OCI-LY7 (cell line): ENCODE data around the gene SYPL1. TPM values are rescaled to one million over a fixed set of nuclear protein-coding genes. Genes with fewer than 3 reads are reported as not detected.

Experiments used
- BruUV-seq: library from RNA; stranded (reverse); fragments of 400-500 nt; replicated peaks from 2 replicates; lab custom pipeline; 2021; lab: Mats Ljungman, UMichigan
- CTCF ChIA-PET: fragments of 300-600 bp; sonication (Branson Sonifier 250); formaldehyde crosslinking; loops from one replicate; lab custom pipeline; 2022; ENCODE audit warnings: antibody characterized with exemption; ENCODE audit not compliant: unreplicated experiment; lab: Charles Lee
- POLR2A ChIA-PET: fragments of 300-600 bp; sonication (Branson Sonifier 250); formaldehyde crosslinking; loops from one replicate; lab custom pipeline; 2022; ENCODE audit warnings: antibody characterized with exemption; lab: Charles Lee
- DNase-seq: peaks from one replicate; pipeline ENCODE4 v3.0.0-alpha.2; 2015; ENCODE audit warnings: low spot score
- H2AFZ ChIP-seq: fragments of 200-600 bp; sonication (generic), shearing (Covaris generic); 2 replicates; pipeline ENCODE4 v1.6.1; 2014; ENCODE audit warnings: mild to moderate bottlenecking, antibody characterized with exemption, low read length, moderate library complexity
- H3K27ac ChIP-seq: fragments of 200-600 bp; sonication (generic); 2 replicates; pipeline ENCODE4 v1.5.1; 2014; ENCODE audit warnings: mixed run types, low read depth, mild to moderate bottlenecking, moderate library complexity, low read length, inconsistent platforms; ENCODE audit not compliant: poor library complexity, severe bottlenecking
- H3K36me3 ChIP-seq: fragments of 200-600 bp; sonication (generic); 2 replicates; pipeline ENCODE4 v1.6.1; 2014; ENCODE audit warnings: mild to moderate bottlenecking, antibody characterized with exemption, low read length, moderate library complexity, mixed read lengths; ENCODE audit not compliant: insufficient read depth
- H3K4me1 ChIP-seq: fragments of 200-600 bp; sonication (generic); 2 replicates; pipeline ENCODE4 v1.5.1; 2014; ENCODE audit warnings: mild to moderate bottlenecking, low read length; ENCODE audit not compliant: insufficient read depth, poor library complexity, severe bottlenecking
- H3K4me2 ChIP-seq: fragments of 200-600 bp; sonication (generic); 2 replicates; pipeline ENCODE4 v1.6.1; 2014; ENCODE audit warnings: mild to moderate bottlenecking, low read length
- H3K4me3 ChIP-seq: fragments of 200-600 bp; sonication (generic); 2 replicates; pipeline ENCODE4 v1.5.1; 2014; ENCODE audit warnings: mild to moderate bottlenecking, low read depth, low read length; ENCODE audit not compliant: poor library complexity, severe bottlenecking
- H3K79me2 ChIP-seq: fragments of 200-600 bp; sonication (generic); 2 replicates; pipeline ENCODE4 v1.6.1; 2016; ENCODE audit warnings: low read depth, mild to moderate bottlenecking, low read length, moderate library complexity, mixed read lengths; ENCODE audit not compliant: insufficient read depth
- H3K9me2 ChIP-seq: fragments of 200-600 bp; sonication (generic); 2 replicates; pipeline ENCODE4 v1.6.1; 2016; ENCODE audit warnings: mild to moderate bottlenecking, low read length, mixed read lengths; ENCODE audit not compliant: insufficient read depth
- H3K9me3 ChIP-seq: fragments of 200-600 bp; sonication (generic); 2 replicates; pipeline ENCODE4 v1.6.1; 2014; ENCODE audit warnings: mild to moderate bottlenecking, mixed run types, low read length, mixed read lengths
- H4K20me1 ChIP-seq: fragments of 200-600 bp; sonication (generic); 2 replicates; pipeline ENCODE4 v1.6.1; 2014; ENCODE audit warnings: mild to moderate bottlenecking, antibody characterized with exemption, low read length, moderate library complexity, mixed read lengths; ENCODE audit not compliant: insufficient read depth
- CTCF ChIP-seq: fragments of 200-600 bp; sonication (generic); conservative IDR thresholded peaks from 2 replicates; pipeline ENCODE4 v1.5.1; 2014; ENCODE audit warnings: mild to moderate bottlenecking, antibody characterized with exemption, low read length, moderate library complexity, mixed read lengths
- EZH2phosphoT487 ChIP-seq: fragments of 200-600 bp; sonication (generic); IDR thresholded peaks from 2 replicates; pipeline ENCODE4 v1.6.1; 2018; ENCODE audit warnings: low read depth, borderline replicate concordance, mild to moderate bottlenecking, mixed run types, antibody characterized with exemption, low read length, moderate library complexity, mixed read lengths
- intact Hi-C: fragments of 100-400 bp; cut with micrococcal nuclease; formaldehyde crosslinking; loops from one replicate; pipeline ENCODE4 v1.10.0; 2022; ENCODE audit not compliant: unreplicated experiment
- total RNA-seq, 2 experiments: library from RNA; depleted of rRNA in 1 of 2; stranded (reverse); fragments of >200 nt in 1 of 2; shearing (Covaris generic) in 1 of 2; gene quantifications; 2 replicates each; pipeline ENCODE4 v1.2.3, GENCODE V29; 2014 to 2022

SYPL1 gene
- total RNA-seq, 2 experiments from 2014 or later: 34.1 to 112 TPM

- peak overlapping the region; percentile 32 for H3K4me3 ChIP-seq
- CTCF ChIA-PET: interaction anchor here (1.2 to 5.1 kb wide), 3 partner anchors 11 to 92 kb away, joined by 3 to 52 read pairs (median 7); no protein-coding TSS in a partner anchor
- peaks cover 100% of the 10 kb centered on the region for H3K4me1 ChIP-seq
- no TSS peak for BruUV-seq
- no peaks in the 10 kb centered on the region for H3K79me2 ChIP-seq
- DNase-seq: peak; percentile 93
- H3K4me2 ChIP-seq: peak overlapping the region; percentile 80
- H3K27ac ChIP-seq: peak overlapping the region; percentile 98
- H4K20me1 ChIP-seq: no peaks in the 10 kb centered on the region
- no peak for TF ChIP-seq EZH2phosphoT487
- TF ChIP-seq CTCF: peak; percentile 58
- POLR2A ChIA-PET: interaction anchor here (0.7 to 10.0 kb wide), 10 partner anchors 11 to 91 kb away, joined by 3 to 308 read pairs (median 5); partner anchors contain the start of gene SYPL1
- H3K9me3 ChIP-seq: peaks cover 8% of the 10 kb centered on the region
- intact Hi-C loops: no loop called here
- peaks cover 6% of the 10 kb centered on the region; the same call in 1 of the 2 replicates for H3K36me3 ChIP-seq
- no peak overlapping the region for H2AFZ ChIP-seq
- H3K9me2 ChIP-seq: no peaks in the 10 kb centered on the region
These were observed 50.7 kb downstream of the SYPL1 start for GRCh38 chr7:106061301-106061979.

- intact Hi-C loops: no loop called here
- peak overlapping the region; percentile 80 for H3K4me2 ChIP-seq
- no peaks in the 10 kb centered on the region for H3K9me2 ChIP-seq
- H3K9me3 ChIP-seq: peaks cover 8% of the 10 kb centered on the region
- no peaks in the 10 kb centered on the region for H4K20me1 ChIP-seq
- no TSS peak for BruUV-seq
- peak overlapping the region; percentile 98 for H3K27ac ChIP-seq
- peak overlapping the region; percentile 29 for H3K4me3 ChIP-seq
- peaks cover 6% of the 10 kb centered on the region; the same call in 1 of the 2 replicates for H3K36me3 ChIP-seq
- DNase-seq: no peak
- H3K4me1 ChIP-seq: peaks cover 91% of the 10 kb centered on the region
- ChIA-PET POLR2A (interaction anchor here (1.0 to 10.0 kb wide), 8 partner anchors 10 to 92 kb away, joined by 3 to 308 read pairs (median 6); partner anchors contain the start of gene SYPL1), CTCF (interaction anchor here (0.7 to 5.1 kb wide), 5 partner anchors 12 to 93 kb away, joined by 3 to 52 read pairs (median 3); no protein-coding TSS in a partner anchor)
- H3K79me2 ChIP-seq: no peaks in the 10 kb centered on the region
- H2AFZ ChIP-seq: no peak overlapping the region; the same call in 1 of the 2 replicates
- no peak for TF ChIP-seq EZH2phosphoT487
- TF ChIP-seq CTCF: no peak
These were observed 51.7 kb downstream of the SYPL1 start for GRCh38 chr7:106060394-106060920.
